GM12872 (cell line): ENCODE data around the gene GGA3.

Experiments
- TF ChIP-seq, protein P1 (sequence below): IDR thresholded peaks from 3 replicates; pipeline ENCODE4 v1.5.1; 2011; ENCODE audit warnings: low read depth, mild to moderate bottlenecking, low read length, moderate library complexity; ENCODE audit not compliant: insufficient read depth

Gene GGA3

DNA sequence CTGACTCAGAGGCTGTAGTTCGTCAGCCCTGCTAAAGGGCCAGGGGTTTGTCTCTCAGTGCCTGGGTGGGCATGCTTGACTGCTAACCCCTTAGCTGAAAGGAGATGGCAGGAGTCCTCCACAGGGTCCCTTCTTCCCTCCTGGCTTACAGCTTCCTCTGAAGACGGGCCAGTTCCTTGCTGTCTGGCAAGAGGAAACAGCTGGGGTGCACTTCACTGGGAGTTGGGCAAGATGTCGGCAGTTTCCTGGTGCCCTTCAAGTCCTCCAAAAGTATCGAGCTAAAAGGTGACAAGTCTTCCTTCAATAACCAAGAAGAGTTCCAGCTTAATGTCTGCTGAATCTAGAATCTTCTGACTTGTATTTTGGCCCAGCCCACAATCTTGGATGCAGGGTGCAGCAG is 32.6 kb downstream of the GGA3 start:
- TF ChIP-seq, protein P1, sequence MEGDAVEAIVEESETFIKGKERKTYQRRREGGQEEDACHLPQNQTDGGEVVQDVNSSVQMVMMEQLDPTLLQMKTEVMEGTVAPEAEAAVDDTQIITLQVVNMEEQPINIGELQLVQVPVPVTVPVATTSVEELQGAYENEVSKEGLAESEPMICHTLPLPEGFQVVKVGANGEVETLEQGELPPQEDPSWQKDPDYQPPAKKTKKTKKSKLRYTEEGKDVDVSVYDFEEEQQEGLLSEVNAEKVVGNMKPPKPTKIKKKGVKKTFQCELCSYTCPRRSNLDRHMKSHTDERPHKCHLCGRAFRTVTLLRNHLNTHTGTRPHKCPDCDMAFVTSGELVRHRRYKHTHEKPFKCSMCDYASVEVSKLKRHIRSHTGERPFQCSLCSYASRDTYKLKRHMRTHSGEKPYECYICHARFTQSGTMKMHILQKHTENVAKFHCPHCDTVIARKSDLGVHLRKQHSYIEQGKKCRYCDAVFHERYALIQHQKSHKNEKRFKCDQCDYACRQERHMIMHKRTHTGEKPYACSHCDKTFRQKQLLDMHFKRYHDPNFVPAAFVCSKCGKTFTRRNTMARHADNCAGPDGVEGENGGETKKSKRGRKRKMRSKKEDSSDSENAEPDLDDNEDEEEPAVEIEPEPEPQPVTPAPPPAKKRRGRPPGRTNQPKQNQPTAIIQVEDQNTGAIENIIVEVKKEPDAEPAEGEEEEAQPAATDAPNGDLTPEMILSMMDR, result no peak

DNA sequence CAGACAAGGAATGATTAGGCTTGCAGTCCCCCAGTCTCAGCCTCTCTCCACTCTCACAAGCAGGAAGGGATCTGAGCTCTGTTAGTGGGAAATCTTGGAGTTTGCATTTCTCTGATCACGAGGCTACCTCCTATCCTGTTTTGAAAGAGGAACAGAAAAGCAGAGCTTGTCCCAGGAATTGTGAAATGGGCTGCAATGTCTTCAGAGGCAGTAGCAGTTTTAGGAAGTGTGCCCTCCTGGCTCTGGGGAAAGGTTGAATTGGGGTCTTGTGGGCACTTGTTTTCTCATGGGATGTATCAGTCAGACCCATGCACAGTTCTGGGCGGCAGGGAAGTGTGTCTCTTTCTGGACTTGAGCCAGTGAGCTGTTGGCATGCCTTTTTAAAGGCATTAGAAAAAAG is 33.1 kb downstream of the GGA3 start:
- TF ChIP-seq, protein P1, result no peak

DNA sequence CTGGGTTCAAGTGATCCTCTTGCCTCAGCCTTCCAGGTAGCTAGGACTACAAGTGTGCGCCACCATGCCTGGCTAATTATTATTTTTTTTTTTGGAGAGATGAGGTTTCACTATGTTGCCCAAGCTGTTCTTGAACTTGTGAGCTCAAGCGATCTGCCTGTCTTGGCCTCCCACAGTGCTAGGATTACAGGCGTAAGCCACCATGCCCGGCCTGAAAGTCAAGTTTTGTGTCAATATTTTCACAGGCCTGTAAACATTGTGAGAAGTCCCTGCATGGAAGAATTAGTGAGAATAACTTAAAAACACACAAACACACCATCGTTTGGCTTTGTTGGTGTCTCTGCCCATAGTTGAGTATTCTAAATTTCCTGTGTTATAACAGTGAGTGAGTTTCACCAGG is 33.7 kb downstream of the GGA3 start:
- TF ChIP-seq, protein P1, result no peak

DNA sequence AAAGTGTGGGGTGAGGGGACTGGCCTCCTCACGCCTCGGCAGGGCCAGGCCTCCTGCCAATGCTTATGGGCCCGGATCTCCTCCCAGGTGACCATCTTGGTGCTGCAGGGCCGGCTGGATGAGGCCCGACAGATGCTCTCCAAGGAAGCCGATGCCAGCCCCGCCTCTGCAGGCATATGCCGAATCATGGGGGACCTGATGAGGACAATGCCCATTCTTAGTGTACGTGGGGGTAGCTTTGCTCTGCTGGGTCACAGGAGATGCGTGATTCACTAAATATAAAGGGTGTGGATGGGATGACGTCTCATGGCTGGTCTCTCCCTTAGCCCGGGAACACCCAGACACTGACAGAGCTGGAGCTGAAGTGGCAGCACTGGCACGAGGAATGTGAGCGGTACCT is 36.4 kb downstream of the GGA3 start:
- TF ChIP-seq, protein P1, result no peak

DNA sequence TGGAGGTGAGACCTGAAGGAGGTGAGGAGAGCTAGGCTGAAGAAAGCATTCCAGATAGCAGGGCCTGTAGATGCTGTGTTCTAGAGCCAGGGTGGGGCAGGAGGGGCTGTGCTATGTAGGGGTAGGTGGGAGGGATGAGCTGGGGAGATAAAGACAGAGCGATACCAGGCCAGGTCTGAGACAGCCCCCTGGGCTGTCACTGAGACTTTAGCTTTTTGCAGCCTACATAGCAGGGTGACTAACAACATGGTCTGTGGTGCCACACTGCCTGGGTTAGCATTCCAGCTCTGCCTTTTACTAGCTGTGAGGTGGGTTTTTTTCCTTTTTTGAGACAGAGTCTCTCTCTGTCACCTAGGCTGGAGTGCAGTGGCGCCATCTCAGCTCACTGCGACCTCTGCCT is 41.6 kb downstream of the GGA3 start:
- TF ChIP-seq, protein P1, result no peak

DNA sequence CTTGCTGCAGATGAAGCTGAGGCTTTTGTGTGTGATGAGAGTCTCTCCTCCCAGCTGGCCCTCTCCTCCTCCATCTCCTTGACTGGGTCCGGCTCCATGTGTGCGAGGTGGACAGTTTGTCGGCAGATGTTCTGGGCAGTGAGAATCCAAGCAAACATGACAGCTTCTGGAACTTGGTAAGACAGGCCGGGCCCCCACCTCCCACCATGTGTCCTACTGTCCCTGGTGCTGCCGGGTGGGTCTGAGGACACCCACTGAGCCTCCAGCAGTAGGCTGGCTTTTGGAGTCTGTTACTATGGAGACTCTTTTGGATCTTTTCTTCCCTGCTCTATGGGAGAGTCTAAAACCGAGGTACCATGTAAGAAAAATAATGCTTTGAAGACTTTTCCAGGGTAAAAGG is 43.3 kb downstream of the GGA3 start:
- TF ChIP-seq, protein P1, result no peak

DNA sequence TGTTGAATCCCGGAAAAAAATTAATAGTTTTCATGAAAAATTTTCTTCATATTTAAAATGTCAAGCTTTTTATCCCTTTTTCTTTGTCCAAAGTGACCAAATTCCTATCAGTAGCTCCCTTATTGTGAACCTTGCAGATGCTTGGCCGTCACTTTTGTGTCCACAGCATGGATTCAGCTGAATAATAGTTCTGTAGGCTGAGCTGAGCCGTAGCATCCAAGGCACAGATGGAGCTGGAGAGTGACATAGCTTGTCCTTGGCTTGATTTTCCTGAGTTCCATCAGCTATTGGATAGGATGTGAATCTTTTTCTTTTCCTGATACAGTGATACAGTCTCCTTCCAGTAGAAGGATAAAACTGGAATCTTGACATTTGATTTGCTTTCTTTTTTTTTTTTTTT is 52.3 kb downstream of the GGA3 start:
- TF ChIP-seq, protein P1, result no peak

DNA sequence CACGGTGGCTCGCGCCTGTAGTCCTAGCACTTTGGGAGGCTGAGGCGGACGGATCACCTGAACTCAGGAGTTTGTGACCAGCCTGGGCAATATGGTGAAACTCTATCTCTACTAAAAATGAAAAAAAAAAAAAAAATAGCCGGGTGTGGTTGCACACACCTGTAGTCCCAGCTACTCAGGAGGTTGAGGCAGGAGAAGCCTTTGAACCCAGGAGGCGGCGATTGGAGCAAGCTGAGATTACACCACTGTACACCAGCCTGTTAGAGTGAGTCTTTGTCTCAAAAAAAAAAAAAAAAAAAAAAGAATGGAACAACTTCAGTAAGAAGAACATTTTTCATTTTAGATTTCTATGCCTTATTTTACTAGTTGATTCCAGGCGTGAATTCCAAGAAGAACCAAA is 53.2 kb downstream of the GGA3 start:
- TF ChIP-seq, protein P1, result no peak
